Measurements from ENCODE around the gene RRP12. TPM values are rescaled to one million over a fixed set of nuclear protein-coding genes. Genes with fewer than 3 reads are reported as not detected.

RRP12 gene
- polyA plus RNA-seq, 1 of the 3 experiments (the other 2 are of a cell fraction) = 46.4 TPM

GRCh38 chr10:97378933-97379921 is 21.9 kb downstream of the RRP12 start:
- H3F3A ChIP-seq (replicated peaks; ENCODE audit: insufficient read depth) = no peaks in the 10 kb centered on the region
- H3K79me2 ChIP-seq (ENCODE audit: insufficient read depth) = no peaks in the 10 kb centered on the region
- no peak overlapping the region for H2AFZ ChIP-seq (ENCODE audit: low read depth)
- TF ChIP-seq RAD21 (IDR thresholded peaks at IDR 0.05; ENCODE audit: low read length) (no peak), NRF1 (IDR thresholded peaks at IDR 0.05; ENCODE audit: low read depth, low read length) (no peak), CHD2 (IDR thresholded peaks at IDR 0.05; ENCODE audit: low read length, partially characterized antibody) (no peak), ZBTB33 (IDR thresholded peaks at IDR 0.05; ENCODE audit: borderline replicate concordance, low read depth) (no peak), RXRA (IDR thresholded peaks at IDR 0.05; ENCODE audit: borderline replicate concordance, low read depth) (no peak), FOXM1 (IDR thresholded peaks at IDR 0.05; ENCODE audit: low read depth) (no peak), MXI1 (IDR thresholded peaks at IDR 0.05; ENCODE audit: low read depth, low read length) (no peak), RFX5 (IDR thresholded peaks at IDR 0.05; ENCODE audit: low read length) (no peak), REST (IDR thresholded peaks at IDR 0.05; ENCODE audit: low read depth, low read length) (no peak), GATA2 (CRISPR knock-in tag; IDR thresholded peaks at IDR 0.05) (no peak), ELF1 (IDR thresholded peaks at IDR 0.05) (no peak), TCF12 (IDR thresholded peaks at IDR 0.05) (no peak), USF2 (IDR thresholded peaks at IDR 0.05; ENCODE audit: borderline replicate concordance, low read depth, low read length) (no peak), SMC3 (IDR thresholded peaks at IDR 0.05; ENCODE audit: low read depth, low read length) (no peak), TEAD4 (IDR thresholded peaks at IDR 0.05; ENCODE audit: borderline replicate concordance, insufficient read depth) (no peak), GABPA (IDR thresholded peaks at IDR 0.05; ENCODE audit: low read depth) (no peak), FOXJ3 (CRISPR knock-in tag; IDR thresholded peaks at IDR 0.05) (no peak), EP300 (IDR thresholded peaks at IDR 0.05; ENCODE audit: borderline replicate concordance in 1 of 2, low read depth in 1 of 2, low read length in 1 of 2) (no peak), POLR2AphosphoS5 (IDR thresholded peaks at IDR 0.05; ENCODE audit: low read depth, low read length) (no peak)
- H3K36me3 ChIP-seq (replicated peaks in 1 of 2; ENCODE audit: control insufficient read depth in 1 of 2, insufficient read depth in 2 of 2, low read length in 1 of 2) = peaks cover 15 to 49% of the 10 kb centered on the region in 2 experiments
- no peak overlapping the region for H3K27ac ChIP-seq (ENCODE audit: low read depth in 2 of 2, low read length in 1 of 2)
- H3K4me2 ChIP-seq = no peak overlapping the region
- WGBS (ENCODE audit: low lambda C conversion rate) = 93% methylated on average over 14 of the region's 15 CpGs
- no peaks in the 10 kb centered on the region for H4K20me1 ChIP-seq (ENCODE audit: insufficient read depth)
- no peaks in the 10 kb centered on the region for H3K4me1 ChIP-seq (ENCODE audit: control insufficient read depth in 1 of 2, insufficient read depth in 2 of 2, low read depth in 1 of 2, low read length in 1 of 2)
- ChIA-PET CTCF (no interaction called here), POLR2A (no interaction called here)
- H3K9ac ChIP-seq = no peak overlapping the region
- H3K9me2 ChIP-seq = no peaks in the 10 kb centered on the region
- H3K27me3 ChIP-seq (ENCODE audit: insufficient read depth) = no peaks in the 10 kb centered on the region
- no peak overlapping the region for H3K4me3 ChIP-seq (ENCODE audit: low read depth in 2 of 2, low read length in 1 of 2)
- no peak for DNase-seq
- no peaks in the 10 kb centered on the region for H3K9me3 ChIP-seq
